Endothelial cell (in vitro differentiated cells): ENCODE results near the gene PPP3CA. TPM values are rescaled to one million over a fixed set of nuclear protein-coding genes. Genes with fewer than 3 reads are reported as not detected.

Source experiments
- DNase-seq: peaks from one replicate; pipeline ENCODE4 v3.0.0; 2021; ENCODE audit warnings: low spot score
- H3K27ac Mint-ChIP-seq: one replicate; pipeline ENCODE4 v1.8.0; 2021; ENCODE audit warnings: mixed read lengths, inconsistent platforms; ENCODE audit not compliant: unreplicated experiment
- H3K27me3 Mint-ChIP-seq: one replicate; pipeline ENCODE4 v1.8.0; 2021; ENCODE audit warnings: mild to moderate bottlenecking, moderate library complexity, mixed read lengths, inconsistent platforms; ENCODE audit not compliant: unreplicated experiment
- H3K36me3 Mint-ChIP-seq: one replicate; pipeline ENCODE4 v1.8.0; 2021; ENCODE audit warnings: mild to moderate bottlenecking, low read depth, mixed read lengths, inconsistent platforms; ENCODE audit not compliant: unreplicated experiment
- H3K4me1 Mint-ChIP-seq: one replicate; pipeline ENCODE4 v1.8.0; 2021; ENCODE audit warnings: mild to moderate bottlenecking, mixed read lengths, inconsistent platforms; ENCODE audit not compliant: unreplicated experiment
- H3K4me3 Mint-ChIP-seq: one replicate; pipeline ENCODE4 v1.8.0; 2021; ENCODE audit warnings: mild to moderate bottlenecking, mixed read lengths, inconsistent platforms; ENCODE audit not compliant: unreplicated experiment
- H3K9me3 Mint-ChIP-seq: one replicate; pipeline ENCODE4 v1.8.0; 2021; ENCODE audit warnings: mixed read lengths, inconsistent platforms; ENCODE audit not compliant: unreplicated experiment
- CTCF ChIP-seq: fragments of 200-600 bp; sonication (generic); IDR thresholded peaks from one replicate; pipeline ENCODE4 v1.5.0; 2021; ENCODE audit warnings: antibody characterized with exemption; ENCODE audit not compliant: unreplicated experiment
- total RNA-seq: library from RNA; stranded (reverse); fragmentation: NEBNext Ultra II Directional; extraction: Animal tissue kit (Norgen Biotek cat#: 25700); gene quantifications from one replicate; pipeline ENCODE4 v1.2.1, GENCODE V29; 2021; ENCODE audit not compliant: unreplicated experiment

The PPP3CA gene
- total RNA-seq, 1 donor from 2014 or later = 60.5 TPM

GRCh38 chr4:101022151-101023024 is 324.9 kb downstream of the PPP3CA start:
- Mint-ChIP-seq H3K4me1 (peaks cover 23% of the 10 kb centered on the region), H3K27me3 (peaks cover 3% of the 10 kb centered on the region), H3K36me3 (peaks cover 16% of the 10 kb centered on the region), H3K27ac (no peak overlapping the region), H3K4me3 (no peak overlapping the region), H3K9me3 (no peaks in the 10 kb centered on the region)
- no peak for TF ChIP-seq CTCF
- DNase-seq = no peak

GRCh38 chr4:101020956-101021355 is 326.4 kb downstream of the PPP3CA start:
- no peak for DNase-seq
- peaks cover 23% of the 10 kb centered on the region for H3K4me1 Mint-ChIP-seq

GRCh38 chr4:101019941-101020401 is 327.4 kb downstream of the PPP3CA start:
- H3K27me3 Mint-ChIP-seq = peaks cover 7% of the 10 kb centered on the region
- no peaks in the 10 kb centered on the region for H3K9me3 Mint-ChIP-seq
- H3K27ac Mint-ChIP-seq = peak overlapping the region; percentile 61
- H3K4me3 Mint-ChIP-seq = no peak overlapping the region
- H3K36me3 Mint-ChIP-seq = peaks cover 10% of the 10 kb centered on the region
- DNase-seq = no peak
- peaks cover 21% of the 10 kb centered on the region for H3K4me1 Mint-ChIP-seq
- no peak for TF ChIP-seq CTCF

More at GRCh38 chr4:101020956-101021355, 326.4 kb downstream of the PPP3CA start:
- peak overlapping the region; percentile 10 for H3K4me3 Mint-ChIP-seq
- H3K27me3 Mint-ChIP-seq = peaks cover 7% of the 10 kb centered on the region
- peak overlapping the region; percentile 81 for H3K27ac Mint-ChIP-seq
- H3K9me3 Mint-ChIP-seq = no peaks in the 10 kb centered on the region
- TF ChIP-seq CTCF = no peak
- peaks cover 16% of the 10 kb centered on the region for H3K36me3 Mint-ChIP-seq

GRCh38 chr4:101019313-101019712 is 328.0 kb downstream of the PPP3CA start:
- Mint-ChIP-seq H3K27ac (no peak overlapping the region), H3K4me1 (peaks cover 21% of the 10 kb centered on the region), H3K9me3 (no peaks in the 10 kb centered on the region), H3K27me3 (peaks cover 7% of the 10 kb centered on the region), H3K4me3 (no peak overlapping the region), H3K36me3 (peaks cover 10% of the 10 kb centered on the region)
- DNase-seq = no peak
- TF ChIP-seq CTCF = no peak

GRCh38 chr4:101018836-101019235 is 328.5 kb downstream of the PPP3CA start:
- H3K36me3 Mint-ChIP-seq = peaks cover 10% of the 10 kb centered on the region
- H3K27me3 Mint-ChIP-seq = peaks cover 7% of the 10 kb centered on the region
- no peak overlapping the region for H3K27ac Mint-ChIP-seq
- DNase-seq = no peak
- H3K4me1 Mint-ChIP-seq = peaks cover 21% of the 10 kb centered on the region
- no peaks in the 10 kb centered on the region for H3K9me3 Mint-ChIP-seq
- no peak for TF ChIP-seq CTCF
- no peak overlapping the region for H3K4me3 Mint-ChIP-seq
